ENCODE results near the gene ARID1A. TPM values are rescaled to one million over a fixed set of nuclear protein-coding genes. Genes with fewer than 3 reads are reported as not detected.

ARID1A gene
- total and polyA plus RNA-seq, 12 donors: 14.5 to 62.5 (median 43.5) TPM

- Histone ChIP-seq H3K4me1 (peaks cover 15 to 89% (median 72%) of the 10 kb centered on the region in 9 donors), H3K4me3 (no peak overlapping the region), H3K27ac (no peak overlapping the region), H3K27me3 (no peaks in the 10 kb centered on the region), H3K36me3 (peaks cover 0 to 51% (median 0%) of the 10 kb centered on the region in 9 donors), H3K9me3 (no peaks in the 10 kb centered on the region)
- no peak for DNase-seq
- WGBS, 2 donors: 82 to 91% methylated on average over 5 of the region's 5 CpGs
- intact Hi-C loops (cut with DNase I): no loop called here
- no peak for ATAC-seq
- no peak for TF ChIP-seq CTCF (IDR thresholded peaks at IDR 0.05)
Measured at GRCh38 chr1:26710811-26711210, 15.0 kb downstream of the ARID1A start.

GRCh38 chr1:26711777-26712176 lies 16.0 kb downstream of the ARID1A start:
- H3K36me3 ChIP-seq: peaks cover 0 to 51% (median 0%) of the 10 kb centered on the region in 9 donors
- intact Hi-C loops (cut with DNase I): no loop called here
- H3K4me1 ChIP-seq: peaks cover 17 to 89% (median 72%) of the 10 kb centered on the region in 9 donors
- no peak overlapping the region for H3K4me3 ChIP-seq
- no peak overlapping the region for H3K27ac ChIP-seq
- H3K27me3 ChIP-seq: no peaks in the 10 kb centered on the region
- H3K9me3 ChIP-seq: no peaks in the 10 kb centered on the region
- 92 to 93% methylated on average over 5 of the region's 5 CpGs for WGBS, 2 donors
- no peak for DNase-seq
- ATAC-seq: no peak
- no peak for TF ChIP-seq CTCF (IDR thresholded peaks at IDR 0.05)

GRCh38 chr1:26717017-26717491 lies 21.2 kb downstream of the ARID1A start:
- Histone ChIP-seq H3K4me3 (no peak overlapping the region), H3K27ac (no peak overlapping the region), H3K9me3 (no peaks in the 10 kb centered on the region), H3K36me3 (peaks cover 0 to 29% (median 0%) of the 10 kb centered on the region in 9 donors), H3K4me1 (peaks cover 24 to 100% (median 94%) of the 10 kb centered on the region in 9 donors), H3K27me3 (no peaks in the 10 kb centered on the region)
- ATAC-seq (peak in 4 of 8 donors; percentile 38 to 60 (median 47)), DNase-seq (no peak)
- no peak for TF ChIP-seq CTCF (IDR thresholded peaks at IDR 0.05)
- intact Hi-C loops (cut with DNase I): no loop called here
- 47 to 50% methylated on average over 2 of the region's 2 CpGs for WGBS, 2 donors

- Histone ChIP-seq H3K36me3 (peaks cover 0 to 15% (median 0%) of the 10 kb centered on the region in 9 donors), H3K27ac (peak overlapping the region in 1 of 10 donors; percentile 17), H3K4me1 (peaks cover 29 to 100% (median 94%) of the 10 kb centered on the region in 9 donors), H3K9me3 (no peaks in the 10 kb centered on the region), H3K27me3 (no peaks in the 10 kb centered on the region), H3K4me3 (no peak overlapping the region)
- DNase-seq (no peak), ATAC-seq (no peak)
- intact Hi-C loops (cut with DNase I): no loop called here
- TF ChIP-seq CTCF (IDR thresholded peaks at IDR 0.05): peak in 1 of 9 donors; percentile 20
- WGBS, 2 donors: 50 to 62% methylated on average over 3 of the region's 3 CpGs
Measured at GRCh38 chr1:26719205-26719604, 23.4 kb downstream of the ARID1A start.

Measured in heart right ventricle (tissue), 16 donors.